Adrenal gland (tissue), 5 donors: ENCODE results near the gene ATP9B.

Experiments
- CTCF ChIP-seq, 6 experiments: fragments of 450-650 bp in 4 of 6; fragments of 200-600 bp in 2 of 6; sonication (generic) in 1 of 6; IDR thresholded peaks; 1 replicate in 5 of 6; 2 replicates in 1 of 6; pipeline versions ENCODE4 v1.5.1 to v1.8.0; 2016 to 2021; ENCODE audit warnings: antibody characterized with exemption in 6 of 6, mild to moderate bottlenecking in 2 of 6, moderate library complexity in 1 of 6
- POLR2A ChIP-seq, 2 donors: fragments of 450-650 bp; IDR thresholded peaks; one replicate each; pipeline ENCODE4 v1.6.1; 2017; ENCODE audit warnings: antibody characterized with exemption in 2 of 2, mild to moderate bottlenecking in 2 of 2, moderate library complexity in 1 of 2
- donor health status: DM: no; HTN: no; CAD: no.

GRCh38 chr18:79405019-79405780, 336.0 kb downstream of the ATP9B start:
- TF ChIP-seq POLR2A (IDR thresholded peaks at IDR 0.05), result no peak
- no peak for TF ChIP-seq CTCF (IDR thresholded peaks at IDR 0.05)
